Vagina (tissue), 2 donors: Measurements from ENCODE around the gene TIMM22. TPM values are rescaled to one million over a fixed set of nuclear protein-coding genes. Genes with fewer than 3 reads are reported as not detected.
"Not testable (repeated sequence)": the region's sequence is repeated elsewhere in the genome, so short reads cannot be mapped to it uniquely, and the experiment has no call there.

Experiments used
- DNase-seq, 2 donors: peaks; one replicate each; pipeline ENCODE4 v3.0.0-alpha.2; 2017; ENCODE audit errors: extremely low spot score in 2 of 2
- H3K27ac ChIP-seq: fragments of 200-600 bp; sonication (generic); one replicate; pipeline ENCODE4 v1.5.1; 2019
- H3K27me3 ChIP-seq: fragments of 200-600 bp; sonication (generic); one replicate; pipeline ENCODE4 v1.5.1; 2019
- H3K36me3 ChIP-seq, 2 donors: fragments of 200-600 bp; sonication (generic); one replicate each; pipeline ENCODE4 v1.5.1; 2017 to 2019
- H3K4me1 ChIP-seq: fragments of 200-600 bp; sonication (generic); one replicate; pipeline ENCODE4 v1.5.1; 2019
- H3K4me3 ChIP-seq, 2 donors: fragments of 200-600 bp; sonication (generic); 1 replicate in 1 of 2; 2 replicates in 1 of 2; pipeline ENCODE4 v1.5.1; 2016 to 2019
- H3K9me3 ChIP-seq: fragments of 200-600 bp; sonication (generic); one replicate; pipeline ENCODE4 v1.5.1; 2019
- CTCF ChIP-seq, 3 experiments: fragments of 450-650 bp in 2 of 3; fragments of 200-600 bp in 1 of 3; sonication (generic) in 1 of 3; IDR thresholded peaks; one replicate each; pipeline ENCODE4 v1.5.1; 2017 to 2019; ENCODE audit warnings: antibody characterized with exemption in 3 of 3, mild to moderate bottlenecking in 2 of 3, moderate library complexity in 2 of 3
- POLR2A ChIP-seq, 2 donors: fragments of 450-650 bp; IDR thresholded peaks; one replicate each; pipeline ENCODE4 v1.6.1; 2017; ENCODE audit warnings: antibody characterized with exemption in 2 of 2, mild to moderate bottlenecking in 2 of 2, moderate library complexity in 2 of 2
- POLR2AphosphoS5 ChIP-seq, 2 donors: sonication (generic); formaldehyde crosslinking; IDR thresholded peaks; one replicate each; pipeline ENCODE4 v1.9.0; 2017; ENCODE audit warnings: antibody characterized with exemption in 2 of 2, mild to moderate bottlenecking in 2 of 2, low read depth in 1 of 2; ENCODE audit not compliant: insufficient read depth in 1 of 2
- intact Hi-C: fragments of 100-400 bp; cut with DNase I; formaldehyde crosslinking; loops from one replicate; pipeline ENCODE4 v1.15.1; 2023
- total RNA-seq: library from RNA; depleted of rRNA; stranded (reverse); fragments of >200 nt; gene quantifications from one replicate; pipeline ENCODE4 v1.2.3, GENCODE V29; 2016

The TIMM22 gene
- total RNA-seq, 1 donor from 2014 or later: 8.8 TPM

- H3K4me3 ChIP-seq: no peak overlapping the region
- no peak overlapping the region for H3K27ac ChIP-seq
- DNase-seq: no peak
- no peaks in the 10 kb centered on the region for H3K9me3 ChIP-seq
- H3K27me3 ChIP-seq: no peaks in the 10 kb centered on the region
- no peaks in the 10 kb centered on the region for H3K4me1 ChIP-seq
- no peak for TF ChIP-seq CTCF (IDR thresholded peaks at IDR 0.05)
- TF ChIP-seq POLR2A (IDR thresholded peaks at IDR 0.05): no peak
- H3K36me3 ChIP-seq: no peaks in the 10 kb centered on the region
- intact Hi-C loops: no loop called here
These were observed 10.5 kb upstream of the TIMM22 start for GRCh38 chr17:986322-986929.

GRCh38 chr17:987931-988330 is 9.0 kb upstream of the TIMM22 start:
- TF ChIP-seq CTCF (IDR thresholded peaks at IDR 0.05): no peak
- TF ChIP-seq POLR2A (IDR thresholded peaks at IDR 0.05): no peak
- no peak for TF ChIP-seq POLR2AphosphoS5 (IDR thresholded peaks at IDR 0.05; ENCODE audit: insufficient read depth in 1 of 2, low read depth in 1 of 2)
- Histone ChIP-seq H3K9me3 (no peaks in the 10 kb centered on the region), H3K27me3 (no peaks in the 10 kb centered on the region), H3K4me1 (no peaks in the 10 kb centered on the region), H3K36me3 (no peaks in the 10 kb centered on the region), H3K4me3 (no peak overlapping the region), H3K27ac (no peak overlapping the region)
- intact Hi-C loops: no loop called here
- DNase-seq: no peak

- no peaks in the 10 kb centered on the region for H3K36me3 ChIP-seq
- no peak overlapping the region for H3K4me3 ChIP-seq
- TF ChIP-seq POLR2A (IDR thresholded peaks at IDR 0.05) (no peak), CTCF (IDR thresholded peaks at IDR 0.05) (no peak), POLR2AphosphoS5 (IDR thresholded peaks at IDR 0.05; ENCODE audit: insufficient read depth in 1 of 2, low read depth in 1 of 2) (no peak)
- no peaks in the 10 kb centered on the region for H3K9me3 ChIP-seq
- intact Hi-C loops: no loop called here
- no peaks in the 10 kb centered on the region for H3K4me1 ChIP-seq
- DNase-seq: no peak
- no peaks in the 10 kb centered on the region for H3K27me3 ChIP-seq
- H3K27ac ChIP-seq: no peak overlapping the region
These were observed 8.4 kb upstream of the TIMM22 start for GRCh38 chr17:988561-988960.

- TF ChIP-seq POLR2A (IDR thresholded peaks at IDR 0.05) (no peak), CTCF (IDR thresholded peaks at IDR 0.05) (no peak), POLR2AphosphoS5 (IDR thresholded peaks at IDR 0.05; ENCODE audit: insufficient read depth in 1 of 2, low read depth in 1 of 2) (no peak)
- no peaks in the 10 kb centered on the region for H3K27me3 ChIP-seq
- no peak for DNase-seq
- no peaks in the 10 kb centered on the region for H3K36me3 ChIP-seq
- H3K27ac ChIP-seq: no peak overlapping the region
- no peak overlapping the region for H3K4me3 ChIP-seq
- peaks cover 10% of the 10 kb centered on the region for H3K4me1 ChIP-seq
- intact Hi-C loops: no loop called here
- no peaks in the 10 kb centered on the region for H3K9me3 ChIP-seq
These were observed 4.0 kb upstream of the TIMM22 start for GRCh38 chr17:992933-993332.

GRCh38 chr17:995324-995723 is 1.6 kb upstream of the TIMM22 start:
- DNase-seq, H3K4me3 ChIP-seq, intact Hi-C loops, H3K27ac ChIP-seq, H3K27me3 ChIP-seq, H3K9me3 ChIP-seq: not testable (repeated sequence)
- peaks cover 24% of the 10 kb centered on the region for H3K4me1 ChIP-seq
- H3K36me3 ChIP-seq: peaks cover 0 to 10% of the 10 kb centered on the region in 2 donors
